ENCODE results near the gene ANXA6. TPM values are rescaled to one million over a fixed set of nuclear protein-coding genes. Genes with fewer than 3 reads are reported as not detected.

ANXA6 gene
- total RNA-seq, 2 experiments from 2014 or later: 26.1 to 74.1 TPM

- TF ChIP-seq EZH2phosphoT487 (IDR thresholded peaks at IDR 0.05; ENCODE audit: borderline replicate concordance, low read depth, low read length) (no peak), CTCF (conservative IDR thresholded peaks at IDR 0.05; ENCODE audit: low read length) (no peak)
- Histone ChIP-seq H3K4me2 (ENCODE audit: low read length) (peak overlapping the region; percentile 68), H3K9me3 (ENCODE audit: low read length) (no peaks in the 10 kb centered on the region), H3K9me2 (ENCODE audit: insufficient read depth, low read length) (no peaks in the 10 kb centered on the region), H3K79me2 (ENCODE audit: insufficient read depth, low read depth, low read length) (no peaks in the 10 kb centered on the region), H3K27ac (ENCODE audit: low read depth, low read length, poor library complexity, severe bottlenecking) (peak overlapping the region; percentile 68), H3K4me3 (ENCODE audit: low read depth, low read length, poor library complexity, severe bottlenecking) (peak overlapping the region; percentile 59), H2AFZ (ENCODE audit: low read length) (peak overlapping the region; percentile 72), H3K36me3 (ENCODE audit: insufficient read depth, low read length) (no peaks in the 10 kb centered on the region), H3K4me1 (ENCODE audit: insufficient read depth, low read length, poor library complexity, severe bottlenecking) (peaks cover 81% of the 10 kb centered on the region), H4K20me1 (ENCODE audit: insufficient read depth, low read length) (no peaks in the 10 kb centered on the region)
- no peak for DNase-seq (ENCODE audit: low spot score)
- BruUV-seq (replicated peaks): no TSS peak
- POLR2A ChIA-PET: interaction anchor here (0.6 to 1.0 kb wide), 3 partner anchors 15 to 705 kb away, joined by 3 to 6 read pairs (median 5); no protein-coding TSS in a partner anchor
- intact Hi-C loops (cut with micrococcal nuclease; ENCODE audit: unreplicated experiment): loop anchor here (2.0 to 10.0 kb wide), 2 partner anchors 24 to 662 kb away; no protein-coding TSS in a partner anchor
- CTCF ChIA-PET (ENCODE audit: unreplicated experiment): interaction anchor here (0.9 to 1.4 kb wide), 3 partner anchors 11 to 41 kb away, joined by 3 to 4 read pairs (median 3); no protein-coding TSS in a partner anchor
Observed at GRCh38 chr5:151156507-151157420, 815 bp downstream of the ANXA6 start.

GRCh38 chr5:151155775-151156506 is 1.6 kb downstream of the ANXA6 start:
- CTCF ChIA-PET (ENCODE audit: unreplicated experiment): interaction anchor here (0.9 to 1.7 kb wide), 2 partner anchors 30 to 40 kb away, joined by 3 to 4 read pairs; no protein-coding TSS in a partner anchor
- Histone ChIP-seq H3K9me3 (ENCODE audit: low read length) (no peaks in the 10 kb centered on the region), H3K4me3 (ENCODE audit: low read depth, low read length, poor library complexity, severe bottlenecking) (peak overlapping the region; percentile 34), H3K79me2 (ENCODE audit: insufficient read depth, low read depth, low read length) (no peaks in the 10 kb centered on the region), H4K20me1 (ENCODE audit: insufficient read depth, low read length) (no peaks in the 10 kb centered on the region), H3K27ac (ENCODE audit: low read depth, low read length, poor library complexity, severe bottlenecking) (peak overlapping the region; percentile 68), H3K4me1 (ENCODE audit: insufficient read depth, low read length, poor library complexity, severe bottlenecking) (peaks cover 89% of the 10 kb centered on the region), H3K4me2 (ENCODE audit: low read length) (peak overlapping the region; percentile 68), H3K9me2 (ENCODE audit: insufficient read depth, low read length) (no peaks in the 10 kb centered on the region), H2AFZ (ENCODE audit: low read length) (peak overlapping the region; percentile 72), H3K36me3 (ENCODE audit: insufficient read depth, low read length) (no peaks in the 10 kb centered on the region)
- POLR2A ChIA-PET: no interaction called here
- DNase-seq (ENCODE audit: low spot score): peak; percentile 41
- intact Hi-C loops (cut with micrococcal nuclease; ENCODE audit: unreplicated experiment): loop anchor here (2.0 to 10.0 kb wide), 2 partner anchors 23 to 661 kb away; no protein-coding TSS in a partner anchor
- BruUV-seq (replicated peaks): no TSS peak
- TF ChIP-seq EZH2phosphoT487 (IDR thresholded peaks at IDR 0.05; ENCODE audit: borderline replicate concordance, low read depth, low read length) (no peak), CTCF (conservative IDR thresholded peaks at IDR 0.05; ENCODE audit: low read length) (0 out of 2 replicates have a peak, but pooled peaks have one; percentile 1)

Data from OCI-LY7 (cell line).